CD14-positive monocyte (primary cell): ENCODE data around the gene FAM8A1. TPM values are rescaled to one million over a fixed set of nuclear protein-coding genes. Genes with fewer than 3 reads are reported as not detected.

Experiments
- DNase-seq, 3 donors: peaks; one replicate each; pipeline ENCODE4 v3.0.0-alpha.2; 2011 to 2022
- H2AFZ ChIP-seq: 2 replicates; pipeline ENCODE4 v1.6.0; 2012; ENCODE audit warnings: mild to moderate bottlenecking, low read depth, low read length, inconsistent platforms; ENCODE audit not compliant: insufficient read depth, poor library complexity, severe bottlenecking
- H3K27ac ChIP-seq, 2 donors: 1 replicate in 1 of 2; 2 replicates in 1 of 2; pipeline ENCODE4 v1.5.1; 2012 to 2013; ENCODE audit warnings: low read length in 2 of 2, control low read depth in 1 of 2, inconsistent platforms in 1 of 2, low read depth in 1 of 2, mild to moderate bottlenecking in 1 of 2
- H3K27me3 ChIP-seq, 2 donors: one replicate each; pipeline versions ENCODE4 v1.6.0 to v1.6.1; 2011 to 2013; ENCODE audit warnings: low read length in 2 of 2; ENCODE audit not compliant: control insufficient read depth in 2 of 2, insufficient read depth in 2 of 2
- H3K36me3 ChIP-seq, 2 donors: replicated peaks in 1 of 2; 1 replicate in 1 of 2; 2 replicates in 1 of 2; pipeline versions ENCODE4 v1.5.1 to v1.6.1; 2012 to 2013; ENCODE audit warnings: low read length in 2 of 2, control low read depth in 1 of 2, inconsistent platforms in 1 of 2, mild to moderate bottlenecking in 1 of 2; ENCODE audit not compliant: insufficient read depth in 2 of 2, control insufficient read depth in 1 of 2
- H3K4me1 ChIP-seq, 2 donors: 1 replicate in 1 of 2; 2 replicates in 1 of 2; pipeline versions ENCODE4 v1.5.1 to v1.6.1; 2012 to 2013; ENCODE audit warnings: low read length in 2 of 2, control low read depth in 1 of 2, inconsistent platforms in 1 of 2, mild to moderate bottlenecking in 1 of 2, moderate library complexity in 1 of 2; ENCODE audit not compliant: insufficient read depth in 2 of 2, control insufficient read depth in 1 of 2
- H3K4me2 ChIP-seq: replicated peaks from 2 replicates; pipeline ENCODE3; 2012; ENCODE audit warnings: low read length, moderate library complexity, mild to moderate bottlenecking; ENCODE audit not compliant: poor library complexity, severe bottlenecking; ENCODE audit errors: extremely low read depth
- H3K4me3 ChIP-seq, 3 experiments: fragments of 200-600 bp in 1 of 3; sonication (generic) in 1 of 3; replicated peaks in 1 of 3; 1 replicate in 2 of 3; 2 replicates in 1 of 3; pipeline ENCODE4 v1.5.1; 2011 to 2013; ENCODE audit warnings: low read length in 3 of 3, mild to moderate bottlenecking in 3 of 3, control low read depth in 2 of 3, low read depth in 2 of 3, inconsistent platforms in 1 of 3, moderate library complexity in 1 of 3
- H3K79me2 ChIP-seq: 2 replicates; pipeline ENCODE4 v1.6.0; 2012; ENCODE audit warnings: mild to moderate bottlenecking, control low read depth, inconsistent platforms, low read length, moderate library complexity; ENCODE audit not compliant: insufficient read depth
- H3K9ac ChIP-seq: 2 replicates; pipeline ENCODE4 v1.6.0; 2017; ENCODE audit warnings: low read length, mild to moderate bottlenecking; ENCODE audit not compliant: insufficient read depth, poor library complexity, severe bottlenecking
- H3K9me3 ChIP-seq, 2 donors: replicated peaks in 1 of 2; 1 replicate in 1 of 2; 2 replicates in 1 of 2; pipeline versions ENCODE4 v1.5.1 to v1.6.1; 2012 to 2013; ENCODE audit warnings: low read length in 2 of 2, control low read depth in 1 of 2; ENCODE audit not compliant: control insufficient read depth in 1 of 2, insufficient read depth in 1 of 2
- H4K20me1 ChIP-seq: 2 replicates; pipeline ENCODE4 v1.6.0; 2012; ENCODE audit warnings: mild to moderate bottlenecking, low read length, control low read depth, moderate library complexity; ENCODE audit not compliant: insufficient read depth
- H3K27ac Mint-ChIP-seq, 7 donors: one replicate each; pipeline ENCODE4 v1.8.0; 2020; ENCODE audit warnings: mild to moderate bottlenecking in 7 of 7, mixed read lengths in 7 of 7, moderate library complexity in 6 of 7, inconsistent platforms in 2 of 7
- H3K27me3 Mint-ChIP-seq, 3 donors: one replicate each; pipeline ENCODE4 v1.8.0; 2021 to 2022; ENCODE audit warnings: low read depth in 3 of 3, mild to moderate bottlenecking in 3 of 3, mixed read lengths in 3 of 3, moderate library complexity in 3 of 3, inconsistent platforms in 1 of 3
- H3K36me3 Mint-ChIP-seq, 2 donors: one replicate each; pipeline ENCODE4 v1.8.0; 2020; ENCODE audit warnings: mixed read lengths in 2 of 2, inconsistent platforms in 1 of 2, mild to moderate bottlenecking in 1 of 2
- H3K4me1 Mint-ChIP-seq: one replicate; pipeline ENCODE4 v1.8.0; 2020; ENCODE audit warnings: mild to moderate bottlenecking, mixed read lengths
- H3K4me3 Mint-ChIP-seq, 2 donors: one replicate each; pipeline ENCODE4 v1.8.0; 2020; ENCODE audit warnings: mild to moderate bottlenecking in 2 of 2, mixed read lengths in 2 of 2, moderate library complexity in 1 of 2
- H3K9me3 Mint-ChIP-seq, 7 donors: one replicate each; pipeline ENCODE4 v1.8.0; 2020 to 2022; ENCODE audit warnings: mixed read lengths in 7 of 7, mild to moderate bottlenecking in 6 of 7, moderate library complexity in 6 of 7, inconsistent platforms in 2 of 7
- WGBS: methylation state at CpG from one replicate; pipeline ENCODE4 v1.1.5; 2013; ENCODE audit warnings: missing lambda C conversion rate; ENCODE audit not compliant: insufficient coverage; 5-methylcytosine and 5-hydroxymethylcytosine counted together
- intact Hi-C, 2 donors: fragments of 100-400 bp; cut with micrococcal nuclease; formaldehyde crosslinking; loops; one replicate each; pipeline versions ENCODE4 v1.15.0 to v1.15.1; 2023
- polyA plus RNA-seq, 3 donors: library from polyadenylated mRNA; depleted of rRNA in 1 of 3; unstranded in 2 of 3; stranded (reverse) in 1 of 3; fragments of 300-500 nt in 2 of 3; fragments of >200 nt in 1 of 3; fragmentation: Illumina TruSeq in 2 of 3; gene quantifications; 1 replicate in 2 of 3; 2 replicates in 1 of 3; pipeline ENCODE4 v1.2.3, GENCODE V29; 2012 to 2021
- TF ChIP-seq, protein P1 (sequence below): fragments of 200-600 bp; IDR thresholded peaks from one replicate; pipeline ENCODE4 v1.8.0; 2022; ENCODE audit warnings: antibody characterized with exemption, mild to moderate bottlenecking

Gene FAM8A1
- polyA plus RNA-seq, 3 donors, result 6.8 to 9.9 (median 9.3) TPM

DNA sequence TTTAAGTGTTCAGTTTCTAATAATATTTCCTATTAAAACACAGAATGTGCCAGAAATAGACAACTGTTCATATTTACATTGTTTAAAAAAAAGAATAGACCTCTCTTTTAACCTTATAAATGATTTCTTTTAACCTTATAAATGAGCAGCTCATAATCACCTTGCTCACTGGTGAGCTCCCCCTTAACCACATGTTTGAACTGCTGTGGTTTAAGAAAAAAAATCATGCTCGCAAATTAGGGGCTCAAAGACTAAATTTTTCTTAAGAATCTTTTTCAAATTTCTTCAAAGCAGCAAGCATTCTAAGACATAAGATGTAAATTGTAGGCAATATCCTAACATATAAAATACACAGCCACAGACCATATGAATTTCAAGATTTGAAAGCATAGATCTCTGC lies 32.8 kb downstream of the FAM8A1 start:
- H3K27ac ChIP-seq, result no peak overlapping the region
- no CpG with 5 or more reads among the region's 1 CpG for WGBS
- TF ChIP-seq, protein P1, sequence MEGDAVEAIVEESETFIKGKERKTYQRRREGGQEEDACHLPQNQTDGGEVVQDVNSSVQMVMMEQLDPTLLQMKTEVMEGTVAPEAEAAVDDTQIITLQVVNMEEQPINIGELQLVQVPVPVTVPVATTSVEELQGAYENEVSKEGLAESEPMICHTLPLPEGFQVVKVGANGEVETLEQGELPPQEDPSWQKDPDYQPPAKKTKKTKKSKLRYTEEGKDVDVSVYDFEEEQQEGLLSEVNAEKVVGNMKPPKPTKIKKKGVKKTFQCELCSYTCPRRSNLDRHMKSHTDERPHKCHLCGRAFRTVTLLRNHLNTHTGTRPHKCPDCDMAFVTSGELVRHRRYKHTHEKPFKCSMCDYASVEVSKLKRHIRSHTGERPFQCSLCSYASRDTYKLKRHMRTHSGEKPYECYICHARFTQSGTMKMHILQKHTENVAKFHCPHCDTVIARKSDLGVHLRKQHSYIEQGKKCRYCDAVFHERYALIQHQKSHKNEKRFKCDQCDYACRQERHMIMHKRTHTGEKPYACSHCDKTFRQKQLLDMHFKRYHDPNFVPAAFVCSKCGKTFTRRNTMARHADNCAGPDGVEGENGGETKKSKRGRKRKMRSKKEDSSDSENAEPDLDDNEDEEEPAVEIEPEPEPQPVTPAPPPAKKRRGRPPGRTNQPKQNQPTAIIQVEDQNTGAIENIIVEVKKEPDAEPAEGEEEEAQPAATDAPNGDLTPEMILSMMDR, result no peak
- peaks cover 72 to 83% of the 10 kb centered on the region in 2 donors for H3K36me3 Mint-ChIP-seq
- no peaks in the 10 kb centered on the region for H3K79me2 ChIP-seq
- no peak overlapping the region for H3K4me2 ChIP-seq
- intact Hi-C loops, result no loop called here
- no peak overlapping the region for H3K27ac Mint-ChIP-seq
- no peak overlapping the region for H3K4me3 Mint-ChIP-seq
- no peak overlapping the region for H3K9ac ChIP-seq
- no peak for DNase-seq
- no peaks in the 10 kb centered on the region for H3K9me3 ChIP-seq
- H3K27me3 Mint-ChIP-seq, result no peaks in the 10 kb centered on the region
- no peaks in the 10 kb centered on the region for H3K4me1 ChIP-seq
- H3K4me3 ChIP-seq, result no peak overlapping the region
- peaks cover 12% of the 10 kb centered on the region for H4K20me1 ChIP-seq
- peaks cover 9% of the 10 kb centered on the region for H3K4me1 Mint-ChIP-seq
- peaks cover 55 to 95% of the 10 kb centered on the region in 2 donors for H3K36me3 ChIP-seq
- no peaks in the 10 kb centered on the region for H3K9me3 Mint-ChIP-seq
- H3K27me3 ChIP-seq, result no peaks in the 10 kb centered on the region
- no peak overlapping the region for H2AFZ ChIP-seq

DNA sequence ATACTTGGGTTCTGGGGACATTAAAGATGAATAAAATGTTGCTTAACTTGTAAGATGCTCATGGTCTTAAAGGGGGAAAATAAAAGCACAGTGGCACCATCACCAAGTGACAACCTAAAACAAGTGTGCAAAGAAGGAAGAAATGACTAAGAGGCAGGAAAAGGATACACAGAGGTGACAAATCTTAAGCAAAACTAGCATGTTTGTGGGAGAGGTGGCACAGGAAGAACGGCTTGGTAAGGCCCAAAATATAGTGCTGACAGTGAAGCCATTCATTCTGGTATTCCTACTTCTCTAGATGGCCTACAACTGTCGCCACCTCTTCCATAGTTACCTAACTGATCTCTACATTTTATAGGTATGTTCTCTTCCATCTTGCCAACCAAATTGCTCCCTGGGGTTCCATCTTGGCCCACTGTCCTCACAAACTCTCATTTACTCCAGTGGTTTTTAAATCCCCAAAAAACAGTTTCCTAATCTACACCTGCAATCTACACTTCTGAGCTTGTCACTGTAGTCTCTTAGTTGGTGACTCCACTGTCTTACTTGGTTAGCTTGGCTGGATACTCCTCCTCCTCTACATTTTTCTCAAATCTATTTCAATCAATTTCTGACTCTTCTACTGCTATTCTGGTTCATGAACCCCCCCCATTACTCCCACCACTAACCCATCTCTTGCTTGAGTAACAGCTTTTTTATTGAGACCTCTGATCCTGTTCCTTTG lies 33.5 kb downstream of the FAM8A1 start:
- no peaks in the 10 kb centered on the region for H3K9me3 Mint-ChIP-seq
- H3K27me3 Mint-ChIP-seq, result no peaks in the 10 kb centered on the region
- H3K9me3 ChIP-seq, result no peaks in the 10 kb centered on the region
- no peak overlapping the region for H3K9ac ChIP-seq
- H3K79me2 ChIP-seq, result no peaks in the 10 kb centered on the region
- no peak overlapping the region for H2AFZ ChIP-seq
- no peaks in the 10 kb centered on the region for H3K27me3 ChIP-seq
- no peak overlapping the region for H3K4me3 Mint-ChIP-seq
- no peak for DNase-seq
- peak overlapping the region in 3 of 7 donors; percentile 19 to 37 (median 37) for H3K27ac Mint-ChIP-seq
- intact Hi-C loops, result no loop called here
- peaks cover 9% of the 10 kb centered on the region for H3K4me1 Mint-ChIP-seq
- H4K20me1 ChIP-seq, result peaks cover 12% of the 10 kb centered on the region
- peaks cover 55 to 95% of the 10 kb centered on the region in 2 donors for H3K36me3 ChIP-seq
- no peak overlapping the region for H3K4me2 ChIP-seq
- TF ChIP-seq, protein P1, result no peak
- H3K4me3 ChIP-seq, result no peak overlapping the region
- H3K4me1 ChIP-seq, result no peaks in the 10 kb centered on the region
- WGBS, result 50% methylated on average over 1 of the region's 2 CpGs
- H3K27ac ChIP-seq, result no peak overlapping the region
- peaks cover 74 to 86% of the 10 kb centered on the region in 2 donors for H3K36me3 Mint-ChIP-seq
